ENCODE data around the gene ESR2.

DNA sequence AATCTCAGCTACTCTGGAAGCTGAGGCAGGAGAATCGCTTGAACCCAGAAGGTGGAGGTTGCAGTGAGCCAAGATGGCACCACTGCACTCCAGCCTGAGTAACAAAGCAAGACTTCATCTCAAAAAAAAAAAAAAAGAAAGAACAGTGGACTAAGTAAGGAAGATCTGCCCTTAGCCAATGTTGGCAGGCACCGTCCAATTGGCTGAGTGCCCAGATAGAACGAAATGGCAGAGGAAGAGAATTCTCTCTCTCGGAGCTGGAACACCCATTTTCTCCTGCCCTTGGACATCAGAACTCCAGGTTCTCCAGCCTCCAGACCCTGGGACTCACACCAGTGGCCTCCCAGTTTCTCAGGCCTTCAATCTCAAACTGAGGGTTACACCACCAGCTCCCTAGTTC is 49.9 kb downstream of the ESR2 start:
- TF ChIP-seq, protein P1, sequence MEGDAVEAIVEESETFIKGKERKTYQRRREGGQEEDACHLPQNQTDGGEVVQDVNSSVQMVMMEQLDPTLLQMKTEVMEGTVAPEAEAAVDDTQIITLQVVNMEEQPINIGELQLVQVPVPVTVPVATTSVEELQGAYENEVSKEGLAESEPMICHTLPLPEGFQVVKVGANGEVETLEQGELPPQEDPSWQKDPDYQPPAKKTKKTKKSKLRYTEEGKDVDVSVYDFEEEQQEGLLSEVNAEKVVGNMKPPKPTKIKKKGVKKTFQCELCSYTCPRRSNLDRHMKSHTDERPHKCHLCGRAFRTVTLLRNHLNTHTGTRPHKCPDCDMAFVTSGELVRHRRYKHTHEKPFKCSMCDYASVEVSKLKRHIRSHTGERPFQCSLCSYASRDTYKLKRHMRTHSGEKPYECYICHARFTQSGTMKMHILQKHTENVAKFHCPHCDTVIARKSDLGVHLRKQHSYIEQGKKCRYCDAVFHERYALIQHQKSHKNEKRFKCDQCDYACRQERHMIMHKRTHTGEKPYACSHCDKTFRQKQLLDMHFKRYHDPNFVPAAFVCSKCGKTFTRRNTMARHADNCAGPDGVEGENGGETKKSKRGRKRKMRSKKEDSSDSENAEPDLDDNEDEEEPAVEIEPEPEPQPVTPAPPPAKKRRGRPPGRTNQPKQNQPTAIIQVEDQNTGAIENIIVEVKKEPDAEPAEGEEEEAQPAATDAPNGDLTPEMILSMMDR (IDR thresholded peaks at IDR 0.05; ENCODE audit: low read depth, low read length, poor library complexity, severe bottlenecking): no peak
- no peak for TF ChIP-seq EZH2phosphoT487 (IDR thresholded peaks at IDR 0.05; ENCODE audit: borderline replicate concordance, low read length)

Data from DOHH2 (cell line).